SKM-1 treated with dmso at 0.1 percent for 144 hours (cell line): ENCODE data around the gene BBC3.
"Not testable (repeated sequence)": the region's sequence is repeated elsewhere in the genome, so short reads cannot be mapped to it uniquely, and the experiment has no call there.

ENCODE experiments used
- DNase-seq: peaks from one replicate; lab custom pipeline; 2025; ENCODE audit not compliant: unreplicated experiment; lab: John Stamatoyannopoulos, UW

Gene BBC3

DNA sequence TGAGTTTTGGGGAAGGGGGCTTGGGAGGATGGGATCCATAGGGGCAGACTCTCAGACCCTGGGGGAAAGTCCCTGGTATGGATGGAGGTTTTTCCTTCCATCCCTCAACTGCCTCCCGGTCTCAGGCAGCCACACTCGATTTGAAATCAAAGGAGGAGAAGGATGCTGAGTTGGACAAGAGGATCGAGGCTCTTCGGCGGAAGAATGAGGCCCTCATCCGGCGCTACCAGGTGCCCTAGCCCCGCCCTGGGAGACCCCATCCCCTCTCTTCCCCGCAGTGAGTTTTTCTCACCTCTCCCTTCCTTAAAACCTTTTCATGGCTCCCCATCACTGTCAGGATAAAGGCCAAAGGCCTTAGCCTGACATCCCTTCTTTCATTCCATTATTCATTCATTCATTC, 27.4 kb upstream of the BBC3 start:
- DNase-seq, result no peak

GRCh38 chr19:47257411-47258169, 26.6 kb upstream of the BBC3 start:
- DNase-seq, result no peak

DNA sequence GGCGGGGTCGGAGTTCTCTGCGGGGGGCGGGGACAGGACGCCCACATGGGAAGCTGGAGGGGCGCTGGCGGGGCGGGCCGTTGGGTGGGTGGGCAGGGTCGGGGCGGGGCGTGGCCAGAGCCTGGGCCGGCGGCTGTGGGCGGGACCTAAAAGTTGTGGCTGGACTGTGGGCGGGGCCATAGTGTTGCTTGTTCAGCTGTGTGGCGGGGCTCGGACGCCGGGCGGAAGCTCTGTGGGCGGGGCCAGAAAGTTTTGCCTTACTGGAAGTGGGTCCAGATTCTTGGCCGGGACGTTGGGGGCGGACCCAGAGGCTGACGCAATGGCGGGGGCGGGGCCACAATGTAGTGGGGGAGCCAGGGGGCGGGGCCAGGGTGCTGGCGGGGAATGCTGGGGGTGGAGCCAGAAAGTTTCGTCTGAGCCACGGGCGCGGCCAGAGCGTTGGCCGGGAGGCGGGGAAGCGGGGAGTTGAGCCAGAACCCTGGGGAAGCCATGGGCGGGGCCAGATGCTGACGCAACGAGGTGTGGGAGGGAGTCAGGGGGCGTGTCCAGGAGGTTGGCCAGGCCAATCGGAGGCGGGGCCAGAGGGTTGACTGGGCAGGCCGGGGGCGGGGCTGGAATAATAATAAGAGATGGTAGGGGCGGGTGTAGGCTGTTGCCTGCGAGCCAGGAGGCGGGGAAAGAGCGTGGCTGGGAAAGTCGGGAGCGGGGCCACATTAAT, 25.9 kb upstream of the BBC3 start:
- DNase-seq, result peak; percentile 93

DNA sequence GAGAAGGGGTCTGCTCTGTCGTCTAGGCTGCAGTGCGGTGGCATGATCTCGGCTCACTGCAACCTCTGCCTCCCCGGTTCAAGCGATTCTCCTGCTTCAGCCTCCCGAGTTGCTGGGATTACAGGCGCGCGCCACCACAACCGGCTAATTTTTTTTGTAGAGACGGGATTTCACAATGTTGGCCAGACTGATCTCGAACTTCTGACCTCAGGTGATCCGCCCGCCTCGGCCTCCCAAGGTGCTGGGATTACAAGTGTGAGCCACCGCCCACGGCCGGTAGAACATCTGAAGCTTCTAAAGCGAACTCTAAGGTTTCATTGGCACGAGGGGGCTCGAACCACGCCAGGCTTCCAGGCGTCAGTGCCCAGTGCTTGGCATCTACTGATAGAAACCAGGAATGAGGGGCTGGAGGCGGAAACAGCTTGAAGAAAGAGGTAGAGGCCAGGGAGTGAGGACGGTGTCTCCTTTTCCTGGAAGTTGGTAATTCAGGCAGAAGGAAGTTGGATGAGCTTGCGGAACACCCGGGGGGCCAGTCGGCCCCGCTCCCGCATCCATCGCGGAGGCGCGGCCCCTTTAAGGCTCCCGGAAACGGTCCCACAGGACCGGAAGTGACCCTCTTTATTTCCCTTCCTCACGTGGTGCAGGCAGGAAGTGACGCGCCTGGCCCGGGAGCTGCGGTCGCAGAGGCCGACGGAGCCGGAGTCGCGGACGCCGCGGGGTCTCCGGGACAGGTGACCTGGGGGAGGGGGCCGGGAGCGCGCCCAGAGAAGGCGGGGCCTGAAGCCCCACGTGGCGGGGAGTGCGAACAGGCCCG, 25.1 kb upstream of the BBC3 start, which contains the start of gene CCDC9:
CCDC9 (plus strand) TSS at position 647 of the 814 bp plus-strand sequence. CDS start 1,876 bp downstream, outside the sequence.
- peak; percentile 77 for DNase-seq

GRCh38 chr19:47253970-47254369, 23.0 kb upstream of the BBC3 start:
- DNase-seq, result no peak

DNA sequence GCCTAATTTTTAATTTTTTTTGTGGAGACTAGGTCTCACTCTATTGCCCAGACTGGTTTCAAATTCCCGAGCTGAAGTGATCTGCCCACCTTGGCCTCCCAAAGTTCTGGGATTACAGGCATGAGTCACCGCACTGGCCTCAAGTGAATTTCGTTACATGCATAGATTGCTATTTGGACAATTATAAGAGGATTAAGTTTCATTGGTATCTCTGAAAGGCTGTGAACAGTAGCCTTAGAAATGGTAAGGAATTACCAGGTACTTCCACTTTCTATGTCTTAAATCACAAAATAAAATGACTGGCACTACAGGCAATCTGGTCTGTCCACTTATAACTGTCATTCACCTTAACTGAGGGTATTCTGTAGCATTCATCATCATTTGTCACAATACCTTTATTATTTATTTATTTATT, 22.5 kb upstream of the BBC3 start:
- no peak for DNase-seq

GRCh38 chr19:47253016-47253415, 22.0 kb upstream of the BBC3 start:
- not testable (repeated sequence) for DNase-seq

DNA sequence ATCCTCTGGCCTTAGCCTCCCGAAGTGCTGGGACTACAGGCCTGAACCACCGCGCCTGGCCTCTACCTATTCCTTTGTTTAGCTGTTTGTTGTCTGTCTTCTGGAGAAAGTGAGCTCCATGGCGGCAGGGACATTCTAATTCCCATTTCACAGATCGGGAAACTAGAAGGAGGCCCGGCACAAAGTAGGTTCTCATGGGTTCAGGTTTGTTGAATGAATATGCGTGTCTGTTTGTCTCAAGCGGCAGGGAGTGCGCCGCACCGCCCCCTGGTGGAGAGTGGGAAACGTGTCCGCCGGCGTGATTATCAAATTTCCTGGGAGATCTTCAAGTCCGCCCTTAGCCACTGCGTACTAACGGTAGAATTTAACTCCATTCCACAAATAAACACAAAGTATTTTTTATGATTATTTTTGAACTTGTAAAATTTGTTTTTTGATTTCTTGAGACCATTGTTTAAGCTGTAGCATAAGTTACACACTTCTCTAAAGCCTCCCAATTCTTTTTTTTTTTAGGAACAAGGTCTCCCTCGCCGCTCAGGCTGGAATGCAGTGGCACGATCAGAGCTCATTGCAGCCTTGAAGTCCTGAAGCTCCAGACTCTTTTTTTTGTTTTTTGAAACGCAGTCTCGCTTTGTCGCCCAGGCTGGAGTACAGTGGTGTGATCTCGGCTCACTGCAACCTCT, 16.4 kb upstream of the BBC3 start:
- peak; percentile 28 for DNase-seq

DNA sequence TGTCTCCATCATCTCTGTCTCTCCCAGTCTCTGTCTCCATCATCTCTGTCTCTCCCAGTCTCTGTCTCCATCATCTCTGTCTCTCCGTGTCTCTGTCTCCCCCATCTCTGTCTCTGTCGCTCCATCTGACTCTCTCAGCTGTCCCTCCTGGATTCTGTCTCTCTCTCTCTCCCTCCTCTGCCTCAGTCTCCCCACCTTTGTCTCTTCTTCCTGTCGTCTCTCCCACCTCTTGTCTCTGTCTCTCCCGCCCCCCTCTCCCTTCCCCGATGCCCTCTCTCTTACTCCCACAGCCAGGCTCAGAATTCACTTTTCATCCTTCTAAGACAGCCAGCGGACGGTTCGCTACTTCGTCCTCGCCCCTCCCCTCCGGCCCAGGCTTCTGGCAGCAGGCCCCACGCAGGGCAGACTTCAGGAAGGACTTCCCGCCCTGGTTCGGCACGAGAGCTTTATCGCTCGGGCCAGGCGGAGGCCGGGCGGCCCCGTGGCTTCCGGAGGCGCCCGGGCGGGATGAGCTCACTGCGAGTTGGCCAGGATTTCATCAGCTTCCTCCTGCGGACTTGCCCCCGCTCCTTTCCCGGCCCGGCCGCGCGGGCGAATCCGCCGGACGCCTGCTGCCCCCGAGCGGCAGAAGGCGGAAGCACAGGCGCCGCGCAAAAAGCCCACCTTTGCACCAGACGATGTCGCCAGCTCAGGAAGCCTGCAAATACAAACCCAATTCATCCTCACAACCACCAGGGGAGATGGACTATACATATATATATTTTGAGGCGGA, 13.0 kb upstream of the BBC3 start:
- DNase-seq, result peak; percentile 84

DNA sequence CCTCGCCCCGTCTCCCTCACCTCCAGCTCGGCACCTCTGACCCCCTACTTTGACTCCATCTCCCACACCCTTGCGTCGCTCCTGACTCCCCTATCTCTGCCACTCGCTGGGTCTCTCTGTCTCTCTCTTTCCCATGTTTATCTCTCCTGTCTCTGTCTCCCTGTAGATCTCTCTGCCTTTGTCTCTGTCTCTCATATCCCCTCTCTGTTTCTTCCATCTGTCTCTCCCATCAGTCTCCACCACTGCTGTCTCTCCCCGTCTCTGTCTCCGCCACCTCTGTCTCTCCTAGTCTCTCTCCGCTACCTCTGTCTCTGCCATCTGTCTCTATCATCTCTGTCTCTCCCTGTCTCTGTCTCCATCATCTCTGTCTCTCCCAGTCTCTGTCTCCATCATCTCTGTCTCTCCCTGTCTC, 12.4 kb upstream of the BBC3 start:
- no peak for DNase-seq

- DNase-seq, result no peak
Measured at GRCh38 chr19:47241919-47242577, 11.0 kb upstream of the BBC3 start.

DNA sequence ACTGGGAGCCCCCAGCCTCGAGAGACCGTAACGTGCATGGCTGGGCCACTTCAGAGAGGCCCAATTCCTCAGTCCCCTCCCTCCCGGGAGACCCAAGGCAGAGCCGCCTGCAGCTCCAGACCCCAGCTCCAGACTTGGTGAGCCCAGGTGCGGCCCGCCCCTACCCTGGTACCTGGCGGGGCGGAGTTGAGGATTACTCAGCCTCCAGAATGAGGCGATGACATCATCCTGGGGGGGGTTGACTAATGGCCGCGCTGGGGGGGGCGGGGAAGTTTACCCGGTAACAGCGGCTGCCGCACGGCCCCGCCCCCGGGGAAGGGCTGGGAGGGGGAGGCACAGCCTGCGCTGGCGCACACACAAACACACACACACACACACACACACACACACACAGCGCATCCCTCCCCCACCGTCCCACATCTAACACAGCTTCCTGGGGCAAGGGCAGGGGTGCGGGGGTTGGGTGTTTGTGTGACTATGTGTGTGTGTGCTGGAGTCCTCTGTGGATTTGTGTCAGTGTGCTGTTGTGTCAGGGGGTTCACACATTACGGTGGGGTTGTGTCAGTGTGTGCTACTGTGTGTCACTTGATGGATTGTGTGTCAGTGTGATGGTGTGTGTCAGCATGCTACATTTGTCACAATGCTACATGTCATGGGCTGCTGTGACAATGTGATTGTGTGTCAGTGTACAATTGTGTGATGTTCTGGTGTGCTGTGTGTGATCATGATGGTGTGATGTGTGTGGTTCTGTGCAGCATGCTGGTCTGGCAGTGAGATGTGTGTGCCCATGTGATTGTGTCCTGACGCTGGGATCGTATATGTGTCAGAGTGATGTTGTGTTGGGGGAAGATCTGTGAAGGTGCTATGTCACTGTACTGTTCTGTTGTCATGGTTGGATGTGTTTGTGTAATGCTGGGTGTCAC, 10.3 kb upstream of the BBC3 start:
- no peak for DNase-seq

DNA sequence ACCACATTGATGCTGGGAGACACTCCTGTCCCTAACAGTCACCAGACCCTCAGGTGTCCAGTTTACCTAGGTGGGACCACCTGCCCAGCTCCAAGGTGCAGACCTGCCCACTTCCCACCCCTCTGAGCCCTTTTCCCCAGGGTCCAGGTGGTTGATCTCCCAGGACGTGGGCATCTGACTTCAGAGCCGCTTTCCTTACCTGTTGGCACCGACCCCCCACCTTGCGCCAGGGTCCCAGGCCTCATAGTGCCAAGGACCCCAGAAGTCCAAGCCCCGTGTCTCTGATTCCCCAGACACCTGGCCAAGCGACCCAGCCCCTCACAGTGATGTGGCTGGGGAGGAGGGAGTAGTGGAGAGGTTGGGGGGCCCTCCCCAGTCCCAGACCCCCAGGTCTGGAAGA, 9.6 kb upstream of the BBC3 start:
- no peak for DNase-seq

GRCh38 chr19:47239610-47240296, 8.8 kb upstream of the BBC3 start:
- no peak for DNase-seq

DNA sequence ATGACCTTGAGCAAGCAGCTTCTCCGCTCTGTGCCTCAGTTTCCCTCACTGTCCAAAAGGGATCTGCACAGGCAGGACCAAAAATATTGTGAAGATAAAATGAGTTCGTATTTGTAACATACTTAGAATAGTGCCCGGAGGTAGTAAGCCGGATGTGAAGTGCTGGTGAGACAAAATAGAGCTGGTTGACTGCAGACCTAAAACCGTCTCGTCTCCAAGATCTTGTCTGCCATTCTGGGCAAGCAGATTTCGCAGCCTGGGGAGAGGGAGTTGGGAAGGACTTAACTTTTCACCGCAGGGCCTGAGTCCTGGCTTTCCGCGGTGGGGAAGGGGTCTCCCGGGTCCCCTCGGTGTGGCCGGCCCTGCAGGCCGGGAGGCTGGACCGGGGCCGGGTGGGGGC, 8.2 kb upstream of the BBC3 start:
- DNase-seq, result no peak

GRCh38 chr19:47236072-47236675, 5.2 kb upstream of the BBC3 start:
- no peak for DNase-seq

GRCh38 chr19:47232422-47233211, 1.6 kb upstream of the BBC3 start:
- no peak for DNase-seq
